Liver (tissue), 9 donors: Measurements from ENCODE around the gene FBXW5. TPM values are rescaled to one million over a fixed set of nuclear protein-coding genes. Genes with fewer than 3 reads are reported as not detected.
A peak's percentile ranks its signal among the peaks of the same experiment; 100 is the strongest.

Experiments used
- DNase-seq: peaks from one replicate; pipeline ENCODE4 v3.0.0-alpha.2; 2017; ENCODE audit warnings: low spot score
- H3K27ac ChIP-seq, 2 donors: one replicate each; pipeline ENCODE4 v1.7.0; 2013; ENCODE audit warnings: inconsistent platforms in 2 of 2, low read length in 2 of 2, control low read depth in 1 of 2, low read depth in 1 of 2, mild to moderate bottlenecking in 1 of 2
- H3K27me3 ChIP-seq, 4 donors: one replicate each; pipeline versions ENCODE4 v1.6.1 to v1.7.0; 2013; ENCODE audit warnings: low read length in 3 of 4, inconsistent platforms in 1 of 4, mild to moderate bottlenecking in 1 of 4, moderate library complexity in 1 of 4; ENCODE audit not compliant: control insufficient read depth in 4 of 4, insufficient read depth in 4 of 4
- H3K36me3 ChIP-seq, 4 donors: one replicate each; pipeline versions ENCODE4 v1.6.1 to v1.7.0; 2013; ENCODE audit warnings: low read length in 3 of 4, mild to moderate bottlenecking in 3 of 4, low read depth in 1 of 4, moderate library complexity in 1 of 4; ENCODE audit not compliant: control insufficient read depth in 4 of 4, insufficient read depth in 3 of 4
- H3K4me1 ChIP-seq, 4 donors: one replicate each; pipeline versions ENCODE4 v1.6.1 to v1.7.0; 2013; ENCODE audit warnings: low read length in 3 of 4, mild to moderate bottlenecking in 3 of 4, moderate library complexity in 1 of 4; ENCODE audit not compliant: control insufficient read depth in 4 of 4, insufficient read depth in 4 of 4
- H3K4me3 ChIP-seq, 3 donors: one replicate each; pipeline versions ENCODE4 v1.6.1 to v1.7.0; 2013; ENCODE audit warnings: low read length in 3 of 3, control low read depth in 1 of 3, low read depth in 1 of 3, mild to moderate bottlenecking in 1 of 3
- H3K9ac ChIP-seq, 2 donors: one replicate each; pipeline ENCODE4 v1.7.0; 2013; ENCODE audit warnings: low read length in 2 of 2, mild to moderate bottlenecking in 2 of 2, moderate library complexity in 2 of 2, control low read depth in 1 of 2, low read depth in 1 of 2
- H3K9me3 ChIP-seq, 4 donors: one replicate each; pipeline versions ENCODE4 v1.6.1 to v1.7.0; 2013; ENCODE audit warnings: low read length in 3 of 4; ENCODE audit not compliant: control insufficient read depth in 4 of 4
- ATF3 ChIP-seq: IDR thresholded peaks from 2 replicates; pipeline ENCODE4 v1.6.1; 2016; ENCODE audit warnings: antibody characterized with exemption
- EGR1 ChIP-seq, 2 donors: IDR thresholded peaks; 2 replicates each; pipeline ENCODE4 v1.6.1; 2016 to 2018; ENCODE audit warnings: antibody characterized with exemption in 2 of 2, low read depth in 2 of 2
- FOXA1 ChIP-seq: IDR thresholded peaks from 2 replicates; pipeline ENCODE4 v1.6.1; 2016; ENCODE audit warnings: antibody characterized with exemption
- FOXA2 ChIP-seq: IDR thresholded peaks from 2 replicates; pipeline ENCODE4 v1.6.1; 2016; ENCODE audit warnings: antibody characterized with exemption
- GABPA ChIP-seq, 2 donors: IDR thresholded peaks in 1 of 2; conservative IDR thresholded peaks in 1 of 2; 2 replicates each; pipeline ENCODE4 v1.6.1; 2016; ENCODE audit warnings: antibody characterized with exemption in 2 of 2, mild to moderate bottlenecking in 1 of 2, moderate library complexity in 1 of 2
- HNF4G ChIP-seq: IDR thresholded peaks from 2 replicates; pipeline ENCODE4 v1.6.1; 2016; ENCODE audit warnings: antibody characterized with exemption
- JUND ChIP-seq, 2 donors: IDR thresholded peaks; 2 replicates each; pipeline ENCODE4 v1.6.1; 2016; ENCODE audit warnings: antibody characterized with exemption in 2 of 2
- MAX ChIP-seq: IDR thresholded peaks from 2 replicates; pipeline ENCODE4 v1.6.1; 2016; ENCODE audit warnings: antibody characterized with exemption
- RAD21 ChIP-seq, 2 donors: IDR thresholded peaks; 2 replicates each; pipeline ENCODE4 v1.6.1; 2016; ENCODE audit warnings: antibody characterized with exemption in 2 of 2, mild to moderate bottlenecking in 2 of 2
- REST ChIP-seq: IDR thresholded peaks from 2 replicates; pipeline ENCODE4 v1.6.1; 2016; ENCODE audit warnings: antibody characterized with exemption, mild to moderate bottlenecking
- RXRA ChIP-seq, 2 donors: IDR thresholded peaks; 2 replicates each; pipeline ENCODE4 v1.6.1; 2017 to 2018; ENCODE audit warnings: antibody characterized with exemption in 2 of 2, mild to moderate bottlenecking in 1 of 2
- TAF1 ChIP-seq: conservative IDR thresholded peaks from 2 replicates; pipeline ENCODE4 v1.6.1; 2016; ENCODE audit warnings: antibody characterized with exemption, mild to moderate bottlenecking
- YY1 ChIP-seq: IDR thresholded peaks from 2 replicates; pipeline ENCODE4 v1.6.1; 2016; ENCODE audit warnings: antibody characterized with exemption, mild to moderate bottlenecking
- WGBS: extraction: QIAGEN DNeasy Blood & Tissue Kit; methylation state at CpG from one replicate; pipeline ENCODE4 v1.1.7; 2013; 5-methylcytosine and 5-hydroxymethylcytosine counted together
- polyA plus RNA-seq, 2 donors: library from polyadenylated mRNA; stranded (reverse) in 1 of 2; unstranded in 1 of 2; fragments of 200-250 nt in 1 of 2; fragments of >200 nt in 1 of 2; fragmentation: Nextera tagmentation in 1 of 2; extraction: Ambion mirVana in 1 of 2; gene quantifications; one replicate each; pipeline versions ENCODE4 v1.2.1 to v1.2.3, GENCODE V29; 2013 to 2015
- total RNA-seq, 2 donors: library from RNA; depleted of rRNA; stranded (reverse); fragments of >200 nt; gene quantifications; one replicate each; pipeline ENCODE4 v1.2.3, GENCODE V29; 2014
- TF ChIP-seq, protein P1 (sequence below): IDR thresholded peaks from 2 replicates; pipeline ENCODE4 v1.6.1; 2016; ENCODE audit warnings: antibody characterized with exemption
- TF ChIP-seq, protein P2 (sequence below): fragments of 150-350 bp; IDR thresholded peaks from 2 replicates; pipeline ENCODE4 v1.5.1; 2017; ENCODE audit warnings: improper control_type of control experiment, low read depth, low read length; ENCODE audit not compliant: missing input control
- donor health status: healthy.
- donor health status: healthy.
- donor health status: healthy.
- donor health status: healthy.
- donor health status: healthy.

Gene FBXW5
- total and polyA plus RNA-seq, 4 donors = 64.0 to 163 (median 109) TPM

- peak within 1 kb of the TSS in 1 of 2 donors; percentile 92 for H3K9ac ChIP-seq
- peak; percentile 91 for DNase-seq
- H3K4me3 ChIP-seq = peak within 1 kb of the TSS; percentile 61 to 81 (median 79)
- H3K36me3 ChIP-seq = peaks cover 0 to 3% (median 0%) of the 10 kb centered on the region in 4 donors
- peaks cover 7 to 28% (median 13%) of the 10 kb centered on the region in 4 donors for H3K4me1 ChIP-seq
- TF ChIP-seq FOXA1 = no peak
- TF ChIP-seq TAF1 = no peak
- no peak for TF ChIP-seq RXRA (IDR thresholded peaks at IDR 0.05)
- TF ChIP-seq, protein P1, sequence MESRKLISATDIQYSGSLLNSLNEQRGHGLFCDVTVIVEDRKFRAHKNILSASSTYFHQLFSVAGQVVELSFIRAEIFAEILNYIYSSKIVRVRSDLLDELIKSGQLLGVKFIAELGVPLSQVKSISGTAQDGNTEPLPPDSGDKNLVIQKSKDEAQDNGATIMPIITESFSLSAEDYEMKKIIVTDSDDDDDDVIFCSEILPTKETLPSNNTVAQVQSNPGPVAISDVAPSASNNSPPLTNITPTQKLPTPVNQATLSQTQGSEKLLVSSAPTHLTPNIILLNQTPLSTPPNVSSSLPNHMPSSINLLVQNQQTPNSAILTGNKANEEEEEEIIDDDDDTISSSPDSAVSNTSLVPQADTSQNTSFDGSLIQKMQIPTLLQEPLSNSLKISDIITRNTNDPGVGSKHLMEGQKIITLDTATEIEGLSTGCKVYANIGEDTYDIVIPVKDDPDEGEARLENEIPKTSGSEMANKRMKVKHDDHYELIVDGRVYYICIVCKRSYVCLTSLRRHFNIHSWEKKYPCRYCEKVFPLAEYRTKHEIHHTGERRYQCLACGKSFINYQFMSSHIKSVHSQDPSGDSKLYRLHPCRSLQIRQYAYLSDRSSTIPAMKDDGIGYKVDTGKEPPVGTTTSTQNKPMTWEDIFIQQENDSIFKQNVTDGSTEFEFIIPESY = no peak
- TF ChIP-seq EGR1 (IDR thresholded peaks at IDR 0.05; ENCODE audit: low read depth in 2 of 2) = no peak
- TF ChIP-seq GABPA (IDR thresholded peaks at IDR 0.05 in 1 of 2, conservative IDR thresholded peaks at IDR 0.05 in 1 of 2) = peak in 1 of 2 donors; percentile 36
- no peak for TF ChIP-seq HNF4G
- no peak for TF ChIP-seq ATF3
- no peak for TF ChIP-seq REST
- TF ChIP-seq, protein P2, sequence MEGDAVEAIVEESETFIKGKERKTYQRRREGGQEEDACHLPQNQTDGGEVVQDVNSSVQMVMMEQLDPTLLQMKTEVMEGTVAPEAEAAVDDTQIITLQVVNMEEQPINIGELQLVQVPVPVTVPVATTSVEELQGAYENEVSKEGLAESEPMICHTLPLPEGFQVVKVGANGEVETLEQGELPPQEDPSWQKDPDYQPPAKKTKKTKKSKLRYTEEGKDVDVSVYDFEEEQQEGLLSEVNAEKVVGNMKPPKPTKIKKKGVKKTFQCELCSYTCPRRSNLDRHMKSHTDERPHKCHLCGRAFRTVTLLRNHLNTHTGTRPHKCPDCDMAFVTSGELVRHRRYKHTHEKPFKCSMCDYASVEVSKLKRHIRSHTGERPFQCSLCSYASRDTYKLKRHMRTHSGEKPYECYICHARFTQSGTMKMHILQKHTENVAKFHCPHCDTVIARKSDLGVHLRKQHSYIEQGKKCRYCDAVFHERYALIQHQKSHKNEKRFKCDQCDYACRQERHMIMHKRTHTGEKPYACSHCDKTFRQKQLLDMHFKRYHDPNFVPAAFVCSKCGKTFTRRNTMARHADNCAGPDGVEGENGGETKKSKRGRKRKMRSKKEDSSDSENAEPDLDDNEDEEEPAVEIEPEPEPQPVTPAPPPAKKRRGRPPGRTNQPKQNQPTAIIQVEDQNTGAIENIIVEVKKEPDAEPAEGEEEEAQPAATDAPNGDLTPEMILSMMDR = no peak
- TF ChIP-seq JUND (IDR thresholded peaks at IDR 0.05) = no peak
- no peak for TF ChIP-seq FOXA2
- no peak for TF ChIP-seq MAX
- no peak for TF ChIP-seq RAD21 (IDR thresholded peaks at IDR 0.05)
- TF ChIP-seq YY1 = peak; percentile 33
- peak within 1 kb of the TSS; percentile 52 to 67 for H3K27ac ChIP-seq
- no peaks in the 10 kb centered on the region for H3K27me3 ChIP-seq
- H3K9me3 ChIP-seq = no peaks in the 10 kb centered on the region
- 2% methylated on average over 92 of the region's 92 CpGs for WGBS
Observed at GRCh38 chr9:136991993-136992818, 47.7 kb upstream of the FBXW5 start, which contains the start of gene PAXX. PAXX (plus strand) TSS chr9:136992422; CDS start chr9:136992444, 22 bp downstream.
